Fibroblast of skin of scalp (primary cell): ENCODE measurements around the gene NLK.
A peak's percentile ranks its signal among the peaks of the same experiment; 100 is the strongest.
"Not testable (repeated sequence)": the region's sequence is repeated elsewhere in the genome, so short reads cannot be mapped to it uniquely, and the experiment has no call there.

ENCODE experiments used
- DNase-seq: peaks from one replicate; pipeline ENCODE4 v3.0.0-alpha.2; 2013

The NLK gene

GRCh38 chr17:28072936-28073533, 30.6 kb downstream of the NLK start:
- DNase-seq: no peak

GRCh38 chr17:28074010-28074409, 31.5 kb downstream of the NLK start:
- DNase-seq: no peak

- no peak for DNase-seq
These were observed 33.7 kb downstream of the NLK start for GRCh38 chr17:28076144-28076543.

- DNase-seq: not testable (repeated sequence)
These were observed 34.7 kb downstream of the NLK start for GRCh38 chr17:28077140-28077539.

- DNase-seq: no peak
These were observed 36.1 kb downstream of the NLK start for GRCh38 chr17:28078341-28079229.

GRCh38 chr17:28081467-28081866, 39.0 kb downstream of the NLK start:
- DNase-seq: no peak

GRCh38 chr17:28085766-28086165, 43.3 kb downstream of the NLK start:
- no peak for DNase-seq

- peak; percentile 2 for DNase-seq
These were observed 44.0 kb downstream of the NLK start for GRCh38 chr17:28086519-28086918.

GRCh38 chr17:28087743-28088142, 45.3 kb downstream of the NLK start:
- no peak for DNase-seq

- no peak for DNase-seq
These were observed 48.1 kb downstream of the NLK start for GRCh38 chr17:28090551-28090950.

- no peak for DNase-seq
These were observed 49.6 kb downstream of the NLK start for GRCh38 chr17:28092088-28092487.

- no peak for DNase-seq
These were observed 51.7 kb downstream of the NLK start for GRCh38 chr17:28093999-28094716.

GRCh38 chr17:28096756-28097155, 54.3 kb downstream of the NLK start:
- no peak for DNase-seq

- no peak for DNase-seq
These were observed 54.8 kb downstream of the NLK start for GRCh38 chr17:28097254-28097653.

- no peak for DNase-seq
These were observed 55.4 kb downstream of the NLK start for GRCh38 chr17:28097901-28098300.

GRCh38 chr17:28098591-28098990, 56.1 kb downstream of the NLK start:
- DNase-seq: not testable (repeated sequence)

GRCh38 chr17:28100251-28100650, 57.8 kb downstream of the NLK start:
- no peak for DNase-seq

- DNase-seq: no peak
These were observed 58.5 kb downstream of the NLK start for GRCh38 chr17:28100936-28101335.

- no peak for DNase-seq
These were observed 59.4 kb downstream of the NLK start for GRCh38 chr17:28101919-28102318.

GRCh38 chr17:28105501-28105900, 63.0 kb downstream of the NLK start:
- no peak for DNase-seq

- no peak for DNase-seq
These were observed 67.7 kb downstream of the NLK start for GRCh38 chr17:28110184-28110583.

GRCh38 chr17:28112181-28112580, 69.7 kb downstream of the NLK start:
- DNase-seq: no peak

GRCh38 chr17:28112606-28113005, 70.1 kb downstream of the NLK start:
- peak; percentile 56 for DNase-seq

- no peak for DNase-seq
These were observed 70.8 kb downstream of the NLK start for GRCh38 chr17:28113269-28113668.
